ENCODE results near the gene GABRE.
"Not testable (repeated sequence)": the region's sequence is repeated elsewhere in the genome, so short reads cannot be mapped to it uniquely, and the experiment has no call there.

The GABRE gene

DNA sequence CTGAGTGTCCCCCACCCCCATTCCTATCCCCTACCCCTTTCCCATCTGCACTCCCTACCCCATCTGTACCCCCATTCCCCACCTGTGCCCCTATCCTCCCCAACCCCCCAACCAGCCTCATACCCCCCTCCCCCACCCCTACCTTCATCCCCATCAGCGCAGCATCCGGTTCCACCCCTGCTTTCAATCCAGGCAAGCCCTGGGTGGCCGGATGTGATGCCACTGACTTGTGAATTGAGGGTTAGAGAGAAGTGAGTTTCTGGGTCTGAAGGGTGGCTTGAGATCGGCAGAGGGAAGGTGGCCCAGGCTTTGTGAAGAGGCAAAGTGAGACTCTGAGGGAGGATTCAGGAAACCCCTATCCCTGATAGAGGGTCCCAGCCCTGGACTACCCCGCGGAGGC is 53.9 kb downstream of the GABRE start:
- no peak overlapping the region for H3K27ac ChIP-seq

DNA sequence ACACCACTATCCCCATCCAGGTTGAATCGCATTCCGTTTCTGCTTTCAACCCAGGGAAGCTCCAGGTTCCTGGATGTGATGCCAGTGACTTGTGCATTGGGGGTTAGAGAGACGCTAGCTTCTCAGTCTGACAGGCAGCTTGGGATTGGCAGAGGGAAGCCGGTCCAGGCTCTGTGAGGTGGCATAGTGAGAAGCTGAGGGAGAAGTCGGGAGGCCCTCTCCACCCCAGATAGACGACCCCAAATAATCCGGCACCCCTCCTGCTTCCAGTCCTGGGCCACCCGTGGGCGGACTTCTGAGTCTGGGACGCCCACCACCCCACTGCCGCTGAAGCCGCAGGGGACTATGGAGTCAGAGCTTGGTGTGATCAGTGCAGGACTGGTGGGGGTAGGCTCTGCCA is 54.4 kb downstream of the GABRE start:
- TF ChIP-seq FOXP2 (optimal IDR thresholded peaks at IDR 0.05; ENCODE audit: control extremely low read depth, extremely low read length, insufficient read depth): no peak
- no peak for TF ChIP-seq EZH2 (IDR thresholded peaks at IDR 0.05)
- TF ChIP-seq POLR2AphosphoS5 (IDR thresholded peaks at IDR 0.05; ENCODE audit: borderline replicate concordance, low read depth, low read length): no peak
- Histone ChIP-seq H3K9me3 (ENCODE audit: low read depth, low read length) (no peaks in the 10 kb centered on the region), H3K36me3 (ENCODE audit: insufficient read depth, low read length) (no peaks in the 10 kb centered on the region), H3K9ac (ENCODE audit: insufficient read length) (no peak overlapping the region), H3K4me3 (no peak overlapping the region), H3K27ac (no peak overlapping the region)
- DNase-seq (ENCODE audit: low read depth, low spot score): no peak

More for the DNA sequence above, 53.9 kb downstream of the GABRE start:
- no peaks in the 10 kb centered on the region for H3K9me3 ChIP-seq (ENCODE audit: low read depth, low read length)
- no peak overlapping the region for H3K9ac ChIP-seq (ENCODE audit: insufficient read length)
- H3K4me3 ChIP-seq: no peak overlapping the region
- H3K36me3 ChIP-seq (ENCODE audit: insufficient read depth, low read length): no peaks in the 10 kb centered on the region
- TF ChIP-seq EZH2 (IDR thresholded peaks at IDR 0.05): no peak
- no peak for DNase-seq (ENCODE audit: low read depth, low spot score)

DNA sequence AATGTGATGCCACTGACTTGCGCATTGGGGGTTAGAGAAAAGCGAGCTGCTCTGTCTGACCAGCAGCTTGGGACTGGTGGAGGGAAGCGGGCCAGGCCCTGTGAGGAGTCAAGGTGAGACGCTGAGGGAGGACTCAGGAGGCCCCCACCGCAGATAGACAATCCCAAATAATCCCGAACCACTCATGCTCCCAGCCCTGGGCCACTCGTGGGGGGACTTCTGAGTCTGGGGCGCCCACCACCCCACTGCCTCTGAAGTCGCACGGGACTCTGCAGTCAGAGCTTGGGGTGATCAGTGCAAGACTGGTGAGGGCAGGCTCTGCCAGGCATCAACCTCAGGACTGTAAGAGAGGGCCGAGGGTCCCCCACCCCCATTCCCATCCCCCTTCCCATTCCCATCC is 54.9 kb downstream of the GABRE start:
- Histone ChIP-seq H3K9me3 (ENCODE audit: low read depth, low read length) (no peaks in the 10 kb centered on the region), H3K36me3 (ENCODE audit: insufficient read depth, low read length) (no peaks in the 10 kb centered on the region), H3K27ac (no peak overlapping the region), H3K4me3 (no peak overlapping the region), H3K9ac (ENCODE audit: insufficient read length) (no peak overlapping the region)
- no peak for DNase-seq (ENCODE audit: low read depth, low spot score)
- TF ChIP-seq EZH2 (IDR thresholded peaks at IDR 0.05) (no peak), FOXP2 (optimal IDR thresholded peaks at IDR 0.05; ENCODE audit: control extremely low read depth, extremely low read length, insufficient read depth) (no peak), POLR2AphosphoS5 (IDR thresholded peaks at IDR 0.05; ENCODE audit: borderline replicate concordance, low read depth, low read length) (no peak)

DNA sequence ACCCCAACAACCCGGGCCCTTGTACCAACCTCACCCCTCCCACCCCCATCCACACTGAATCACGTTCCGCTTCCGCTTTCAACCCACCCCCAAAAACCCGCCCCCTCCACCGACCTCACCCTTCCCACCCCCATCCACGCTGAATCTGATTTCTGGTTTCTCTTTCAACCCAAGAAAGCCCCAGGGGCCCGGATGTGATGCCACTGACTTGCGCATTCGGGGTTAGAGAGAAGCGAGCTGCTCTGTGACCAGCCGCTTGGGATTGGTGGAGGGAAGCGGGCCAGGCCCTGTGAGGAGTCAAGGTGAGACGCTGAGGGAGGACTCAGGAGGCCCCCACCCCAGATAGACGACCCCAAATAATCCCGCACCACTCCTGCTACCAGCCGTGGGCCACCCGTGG is 55.7 kb downstream of the GABRE start:
- H3K9ac ChIP-seq (ENCODE audit: insufficient read length); H3K27ac ChIP-seq; H3K4me3 ChIP-seq; H3K36me3 ChIP-seq (ENCODE audit: insufficient read depth, low read length); H3K9me3 ChIP-seq (ENCODE audit: low read depth, low read length); DNase-seq (ENCODE audit: low read depth, low spot score): not testable (repeated sequence)

DNA sequence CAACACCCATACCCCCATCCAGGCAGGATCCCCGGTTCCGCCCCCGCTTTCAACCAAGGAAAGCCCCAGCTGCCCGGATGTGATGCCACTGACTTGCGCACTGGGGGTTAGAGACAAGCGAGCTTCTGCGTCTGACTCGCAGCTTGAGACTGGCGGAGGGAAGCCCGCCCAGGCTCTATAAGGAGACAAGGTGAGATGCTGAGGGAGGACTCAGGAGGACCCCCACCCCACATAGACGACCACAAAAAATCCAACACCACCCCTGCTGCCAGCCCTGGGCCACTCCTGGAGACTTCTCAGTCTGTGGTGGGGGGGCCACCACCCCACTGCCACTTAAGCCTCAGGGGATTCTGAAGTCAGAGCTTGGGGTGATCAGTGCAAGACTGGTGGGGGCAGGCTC is 61.7 kb downstream of the GABRE start, which contains the start of gene MAGEA4:
TSS of gene MAGEA4 (plus strand) at position 110 of the 400 bp plus-strand sequence. CDS start 10,776 bp downstream, outside the sequence.
- TF ChIP-seq FOXP2 (optimal IDR thresholded peaks at IDR 0.05; ENCODE audit: control extremely low read depth, extremely low read length, insufficient read depth) (no peak), POLR2AphosphoS5 (IDR thresholded peaks at IDR 0.05; ENCODE audit: borderline replicate concordance, low read depth, low read length) (no peak), EZH2 (IDR thresholded peaks at IDR 0.05) (no peak)
- DNase-seq (ENCODE audit: low read depth, low spot score): no peak
- no peaks in the 10 kb centered on the region for H3K9me3 ChIP-seq (ENCODE audit: low read depth, low read length)
- H3K9ac ChIP-seq (ENCODE audit: insufficient read length): no peak within 1 kb of the TSS
- H3K4me3 ChIP-seq: no peak within 1 kb of the TSS
- H3K27ac ChIP-seq: no peak within 1 kb of the TSS
- H3K36me3 ChIP-seq (ENCODE audit: insufficient read depth, low read length): no peaks in the 10 kb centered on the region

DNA sequence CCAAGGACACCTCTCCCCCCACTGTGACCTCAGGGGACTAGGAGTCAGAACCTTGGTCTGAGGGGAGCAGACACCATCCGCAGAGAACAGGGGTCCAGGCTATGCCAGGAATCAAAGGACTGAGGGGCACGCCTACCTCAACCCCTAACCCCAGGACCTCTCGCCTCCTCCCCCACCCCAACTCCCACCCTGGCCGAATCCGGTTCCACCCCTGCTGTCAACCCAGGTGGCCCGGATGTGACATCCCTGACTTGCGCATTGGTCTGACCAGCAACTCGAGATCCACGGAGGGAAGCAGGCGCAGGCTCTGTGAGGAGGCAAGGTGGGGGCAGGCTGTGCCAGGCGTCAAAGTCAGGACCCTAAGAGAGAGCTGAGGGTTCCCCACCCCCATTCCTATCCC is 62.3 kb downstream of the GABRE start:
- no peak for TF ChIP-seq FOXP2 (optimal IDR thresholded peaks at IDR 0.05; ENCODE audit: control extremely low read depth, extremely low read length, insufficient read depth)
- no peak for TF ChIP-seq EZH2 (IDR thresholded peaks at IDR 0.05)
- no peak for TF ChIP-seq POLR2AphosphoS5 (IDR thresholded peaks at IDR 0.05; ENCODE audit: borderline replicate concordance, low read depth, low read length)
- H3K9ac ChIP-seq (ENCODE audit: insufficient read length): no peak overlapping the region
- no peak for DNase-seq (ENCODE audit: low read depth, low spot score)
- H3K9me3 ChIP-seq (ENCODE audit: low read depth, low read length): no peaks in the 10 kb centered on the region
- H3K27ac ChIP-seq: no peak overlapping the region
- H3K36me3 ChIP-seq (ENCODE audit: insufficient read depth, low read length): no peaks in the 10 kb centered on the region
- H3K4me3 ChIP-seq: no peak overlapping the region

DNA sequence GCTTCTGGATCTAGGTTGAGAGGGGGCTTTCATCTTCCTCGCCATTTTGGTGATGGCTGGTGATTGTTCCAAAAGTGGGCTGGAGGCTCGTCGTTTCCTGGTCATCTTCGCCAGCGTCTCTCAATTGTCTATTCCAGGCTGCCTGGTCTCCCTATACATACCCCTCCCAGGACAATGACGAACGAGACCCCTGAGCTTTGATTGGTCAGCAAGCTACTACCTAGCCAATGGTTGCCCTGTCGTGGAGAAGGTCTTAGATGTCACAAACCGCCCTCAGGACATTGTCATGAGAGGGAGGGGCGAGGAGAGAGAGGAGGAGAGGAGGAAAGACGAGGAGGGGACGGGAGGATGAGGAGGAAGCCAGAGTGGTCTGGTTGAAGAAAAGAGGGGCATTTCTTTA is 69.5 kb downstream of the GABRE start:
- Histone ChIP-seq H3K36me3 (ENCODE audit: insufficient read depth, low read length) (no peaks in the 10 kb centered on the region), H3K4me3 (no peak overlapping the region), H3K27ac (no peak overlapping the region), H3K9ac (ENCODE audit: insufficient read length) (no peak overlapping the region), H3K9me3 (ENCODE audit: low read depth, low read length) (no peaks in the 10 kb centered on the region)
- TF ChIP-seq FOXP2 (optimal IDR thresholded peaks at IDR 0.05; ENCODE audit: control extremely low read depth, extremely low read length, insufficient read depth): no peak
- TF ChIP-seq POLR2AphosphoS5 (IDR thresholded peaks at IDR 0.05; ENCODE audit: borderline replicate concordance, low read depth, low read length): no peak
- DNase-seq (ENCODE audit: low read depth, low spot score): no peak

All from SK-N-MC (cell line).